HEK293 (cell line): ENCODE measurements around the gene CAB39.

Experiments
- CTCF ChIA-PET: fragments of 350-600 bp; formaldehyde crosslinking; extraction: SDS; loops from one replicate; lab custom pipeline; 2021; ENCODE audit warnings: antibody characterized with exemption; lab: Yijun Ruan, JAX
- POLR2A ChIA-PET: fragments of 300-600 bp; formaldehyde crosslinking; extraction: SDS; loops from one replicate; lab custom pipeline; 2020; ENCODE audit warnings: antibody characterized with exemption, inconsistent platforms; lab: Yijun Ruan, JAX
- H3K27ac ChIP-seq: fragments of 200-500 bp; sonication (Bioruptor generic); 2 replicates; pipeline ENCODE4 v1.5.1; 2014; ENCODE audit warnings: low read depth, low read length, control low read depth, inconsistent platforms; ENCODE audit errors: extremely low read depth
- H3K36me3 ChIP-seq, 2 experiments: fragments of 200-500 bp in 1 of 2; sonication (Bioruptor generic) in 1 of 2; 1 replicate in 1 of 2; 2 replicates in 1 of 2; pipeline ENCODE4 v1.5.1; 2014 to 2017; ENCODE audit warnings: inconsistent platforms in 2 of 2, low read length in 2 of 2; ENCODE audit not compliant: control insufficient read depth in 2 of 2, insufficient read depth in 1 of 2
- H3K4me1 ChIP-seq: fragments of 200-500 bp; sonication (Bioruptor generic); 2 replicates; pipeline ENCODE4 v1.5.1; 2014; ENCODE audit warnings: mild to moderate bottlenecking, low read length, inconsistent platforms; ENCODE audit not compliant: control insufficient read depth, insufficient read depth
- H3K4me3 ChIP-seq: 2 replicates; pipeline ENCODE4 v1.5.1; 2011; ENCODE audit warnings: low read depth, mild to moderate bottlenecking, control low read depth, low read length, moderate library complexity
- H3K9me3 ChIP-seq: fragments of 200-500 bp; sonication (Bioruptor generic); 2 replicates; pipeline ENCODE4 v1.5.1; 2014; ENCODE audit warnings: low read depth, low read length, inconsistent platforms; ENCODE audit not compliant: control insufficient read depth, insufficient read depth
- GLIS1 ChIP-seq: fragments of 450-650 bp; formaldehyde crosslinking; IDR thresholded peaks from 2 replicates; pipeline ENCODE4 v1.5.1; 2016; ENCODE audit warnings: missing biosample characterization, missing genetic modification characterization
- GLIS2 ChIP-seq: fragments of 450-650 bp; formaldehyde crosslinking; IDR thresholded peaks from 2 replicates; pipeline ENCODE4 v1.5.1; 2016; ENCODE audit warnings: missing biosample characterization, missing genetic modification characterization
- INSM2 ChIP-seq: fragments of 450-650 bp; formaldehyde crosslinking; IDR thresholded peaks from 2 replicates; pipeline ENCODE4 v1.5.1; 2016; ENCODE audit warnings: missing biosample characterization, missing genetic modification characterization
- PBX3 ChIP-seq: sonication (generic); formaldehyde crosslinking; IDR thresholded peaks from 2 replicates; pipeline ENCODE4 v1.8.1; 2022; ENCODE audit warnings: mild to moderate bottlenecking, moderate library complexity, missing genetic modification reagents
- WT1 ChIP-seq: fragments of 450-650 bp; formaldehyde crosslinking; IDR thresholded peaks from 2 replicates; pipeline ENCODE4 v1.5.1; 2016; ENCODE audit warnings: missing biosample characterization, missing genetic modification characterization
- ZBTB44 ChIP-seq: fragments of 450-650 bp; IDR thresholded peaks from 2 replicates; pipeline ENCODE4 v1.5.1; 2018; ENCODE audit warnings: missing biosample characterization, mild to moderate bottlenecking, missing genetic modification characterization
- ZIC2 ChIP-seq: fragments of 450-650 bp; formaldehyde crosslinking; IDR thresholded peaks from 2 replicates; pipeline ENCODE4 v1.5.1; 2016; ENCODE audit warnings: missing biosample characterization, missing genetic modification characterization
- ZNF148 ChIP-seq: fragments of 450-650 bp; formaldehyde crosslinking; IDR thresholded peaks from 2 replicates; pipeline ENCODE4 v1.5.0; 2017; ENCODE audit warnings: missing biosample characterization, missing genetic modification characterization, borderline replicate concordance
- ZNF155 ChIP-seq: fragments of 450-650 bp; formaldehyde crosslinking; IDR thresholded peaks from 2 replicates; pipeline ENCODE4 v1.5.1; 2016; ENCODE audit warnings: missing biosample characterization, missing genetic modification characterization
- ZNF18 ChIP-seq: fragments of 450-650 bp; formaldehyde crosslinking; IDR thresholded peaks from 2 replicates; pipeline ENCODE4 v1.5.1; 2016; ENCODE audit warnings: missing biosample characterization, missing genetic modification characterization
- ZNF23 ChIP-seq: fragments of 450-650 bp; formaldehyde crosslinking; IDR thresholded peaks from 2 replicates; pipeline ENCODE4 v1.5.1; 2016; ENCODE audit warnings: missing biosample characterization, missing genetic modification characterization, borderline replicate concordance
- ZNF391 ChIP-seq: fragments of 450-650 bp; formaldehyde crosslinking; IDR thresholded peaks from 2 replicates; pipeline ENCODE4 v1.5.1; 2016; ENCODE audit warnings: low read depth, missing biosample characterization, missing genetic modification characterization, borderline replicate concordance
- ZNF571 ChIP-seq: fragments of 450-650 bp; formaldehyde crosslinking; IDR thresholded peaks from 2 replicates; pipeline ENCODE4 v1.5.0; 2017; ENCODE audit warnings: missing biosample characterization, missing genetic modification characterization
- ZNF600 ChIP-seq: fragments of 450-650 bp; formaldehyde crosslinking; IDR thresholded peaks from 2 replicates; pipeline ENCODE4 v1.5.1; 2016; ENCODE audit warnings: missing biosample characterization, missing genetic modification characterization
- ZNF670 ChIP-seq: fragments of 450-650 bp; formaldehyde crosslinking; IDR thresholded peaks from 2 replicates; pipeline ENCODE4 v1.5.1; 2016; ENCODE audit warnings: missing biosample characterization, missing genetic modification characterization, low read depth
- ZNF777 ChIP-seq: fragments of 450-650 bp; formaldehyde crosslinking; IDR thresholded peaks from 2 replicates; pipeline ENCODE4 v1.5.1; 2017; ENCODE audit warnings: missing biosample characterization, missing genetic modification characterization, borderline replicate concordance
- ZNF792 ChIP-seq: fragments of 450-650 bp; formaldehyde crosslinking; IDR thresholded peaks from 2 replicates; pipeline ENCODE4 v1.5.1; 2016; ENCODE audit warnings: missing biosample characterization, missing genetic modification characterization

The CAB39 gene

GRCh38 chr2:230715201-230715600 lies 2.6 kb downstream of the CAB39 start (continued):
- TF ChIP-seq PBX3 (CRISPR knock-in tag) (no peak), ZNF777 (tag by site-specific recombination) (no peak), ZNF18 (tag by site-specific recombination) (no peak)

GRCh38 chr2:230716588-230716987 lies 3.9 kb downstream of the CAB39 start:
- peaks cover 10 to 20% of the 10 kb centered on the region in 2 experiments; a peak in 2 of 3 replicates for H3K36me3 ChIP-seq
- no peak overlapping the region for H3K4me3 ChIP-seq
- POLR2A ChIA-PET = no interaction called here
- TF ChIP-seq ZNF23 (tag by site-specific recombination) = no peak
- no peak for TF ChIP-seq ZNF155 (tag by site-specific recombination)
- TF ChIP-seq GLIS1 = no peak
- TF ChIP-seq INSM2 (tag by site-specific recombination) = no peak
- TF ChIP-seq ZNF792 (tag by site-specific recombination) = no peak
- no peak for TF ChIP-seq ZNF148 (tag by site-specific recombination)
- TF ChIP-seq WT1 (tag by site-specific recombination) = no peak
- TF ChIP-seq ZNF670 (tag by site-specific recombination) = no peak
- no peak for TF ChIP-seq ZNF571 (tag by site-specific recombination)
- TF ChIP-seq ZNF391 (tag by site-specific recombination) = no peak
- no peak overlapping the region for H3K27ac ChIP-seq
- CTCF ChIA-PET = interaction anchor here (0.6 to 0.7 kb wide), 2 partner anchors 14 to 696 kb away, joined by 5 read pairs; no protein-coding TSS in a partner anchor
- no peaks in the 10 kb centered on the region for H3K9me3 ChIP-seq
- H3K4me1 ChIP-seq = peaks cover 6% of the 10 kb centered on the region; the same call in 1 of the 2 replicates

- CTCF ChIA-PET = interaction anchor here (1.2 to 1.7 kb wide), 2 partner anchors 81 to 651 kb away, joined by 3 to 5 read pairs; no protein-coding TSS in a partner anchor
- Histone ChIP-seq H3K4me1 (peaks cover 7% of the 10 kb centered on the region; the same call in 1 of the 2 replicates), H3K9me3 (no peaks in the 10 kb centered on the region), H3K4me3 (no peak overlapping the region), H3K36me3 (peaks cover 13 to 26% of the 10 kb centered on the region in 2 experiments; a peak in 2 of 3 replicates), H3K27ac (no peak overlapping the region)
- no peak for TF ChIP-seq GLIS2
- peak; percentile 60 for TF ChIP-seq ZIC2 (tag by site-specific recombination)
- TF ChIP-seq ZNF600 (tag by site-specific recombination) = 0 out of 2 replicates have a peak, but pooled peaks have one; percentile 47
- TF ChIP-seq ZBTB44 (tag by site-specific recombination) = no peak
- TF ChIP-seq ZNF18 (tag by site-specific recombination) = peak; percentile 90
- POLR2A ChIA-PET = no interaction called here
Observed at GRCh38 chr2:230717600-230717999, 5.0 kb downstream of the CAB39 start.
